HG02642 (cell line): Measurements from ENCODE around the gene MFAP4.
A peak's percentile ranks its signal among the peaks of the same experiment; 100 is the strongest.

Experiments
- ATAC-seq: cut with Tn5 transposase; IDR thresholded peaks from one replicate; pipeline ENCODE4 v1.9.1; 2021; ENCODE audit warnings: mild to moderate bottlenecking; ENCODE audit not compliant: unreplicated experiment, poor library complexity

MFAP4 gene

DNA sequence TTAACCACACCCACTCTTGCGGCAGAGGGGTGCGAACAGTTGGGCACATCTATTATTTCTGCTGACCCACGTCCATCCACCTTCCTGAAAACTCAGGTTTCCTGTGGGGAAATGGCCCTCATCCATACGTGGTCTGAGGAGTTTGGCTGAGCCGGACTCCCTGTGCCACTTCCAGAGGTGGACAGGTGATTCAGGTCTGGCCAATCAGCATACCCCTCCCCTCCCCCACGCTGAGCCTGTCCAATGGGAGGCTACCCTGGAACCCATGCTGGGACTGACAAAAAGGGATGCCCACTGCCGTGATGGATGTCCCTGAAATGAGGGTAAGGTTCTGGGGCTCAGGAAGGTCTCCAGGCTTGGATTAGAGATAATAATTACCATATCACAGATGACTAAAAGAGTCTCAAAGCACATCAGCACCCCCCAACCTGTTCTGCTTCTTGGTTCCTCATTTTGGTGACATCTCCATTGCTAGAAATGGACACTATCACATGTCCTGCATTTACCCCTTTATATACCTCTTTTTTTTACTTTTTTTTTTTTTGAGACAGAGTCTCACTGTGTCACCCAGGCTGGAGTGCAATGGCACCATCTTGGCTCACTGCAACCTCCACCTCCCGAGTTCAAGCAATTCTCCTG is 14.0 kb downstream of the MFAP4 start:
- ATAC-seq: no peak

DNA sequence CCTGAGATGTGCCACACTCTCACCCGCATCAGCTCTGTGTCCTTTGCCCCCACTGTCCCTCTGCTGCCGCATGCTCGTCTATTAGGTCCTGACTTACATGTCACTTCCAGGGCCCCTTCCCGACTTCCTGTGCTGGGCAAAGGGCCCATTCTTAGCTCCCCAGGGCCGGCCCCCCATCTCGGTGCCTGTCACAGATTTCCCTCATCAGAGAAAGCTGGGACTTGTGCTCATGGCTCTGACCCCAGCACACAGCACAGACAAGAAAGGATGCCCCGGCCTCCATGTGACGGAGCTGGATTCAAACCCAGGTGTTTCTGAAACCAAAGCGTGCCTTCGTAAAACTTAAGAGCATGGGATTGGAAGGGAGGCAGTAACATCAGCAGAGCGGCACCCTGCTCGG is 14.6 kb downstream of the MFAP4 start:
- no peak for ATAC-seq

DNA sequence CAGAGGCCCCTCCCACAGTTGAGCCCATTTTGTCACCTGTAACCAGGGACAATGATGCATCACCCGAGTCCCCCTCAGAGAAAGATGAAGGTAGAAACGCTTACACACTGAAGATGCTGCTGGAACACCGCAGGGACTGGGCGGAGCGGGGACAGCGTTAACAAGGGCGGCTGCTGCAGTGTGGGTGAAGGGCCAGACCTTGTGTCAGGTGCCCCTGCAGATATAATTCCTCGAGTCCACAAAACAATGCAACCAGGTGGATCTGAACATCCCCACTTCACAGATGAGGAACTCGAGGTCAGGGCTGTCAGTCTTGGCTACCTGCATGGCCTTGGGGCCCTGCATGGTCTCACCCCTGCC is 15.0 kb downstream of the MFAP4 start:
- no peak for ATAC-seq

DNA sequence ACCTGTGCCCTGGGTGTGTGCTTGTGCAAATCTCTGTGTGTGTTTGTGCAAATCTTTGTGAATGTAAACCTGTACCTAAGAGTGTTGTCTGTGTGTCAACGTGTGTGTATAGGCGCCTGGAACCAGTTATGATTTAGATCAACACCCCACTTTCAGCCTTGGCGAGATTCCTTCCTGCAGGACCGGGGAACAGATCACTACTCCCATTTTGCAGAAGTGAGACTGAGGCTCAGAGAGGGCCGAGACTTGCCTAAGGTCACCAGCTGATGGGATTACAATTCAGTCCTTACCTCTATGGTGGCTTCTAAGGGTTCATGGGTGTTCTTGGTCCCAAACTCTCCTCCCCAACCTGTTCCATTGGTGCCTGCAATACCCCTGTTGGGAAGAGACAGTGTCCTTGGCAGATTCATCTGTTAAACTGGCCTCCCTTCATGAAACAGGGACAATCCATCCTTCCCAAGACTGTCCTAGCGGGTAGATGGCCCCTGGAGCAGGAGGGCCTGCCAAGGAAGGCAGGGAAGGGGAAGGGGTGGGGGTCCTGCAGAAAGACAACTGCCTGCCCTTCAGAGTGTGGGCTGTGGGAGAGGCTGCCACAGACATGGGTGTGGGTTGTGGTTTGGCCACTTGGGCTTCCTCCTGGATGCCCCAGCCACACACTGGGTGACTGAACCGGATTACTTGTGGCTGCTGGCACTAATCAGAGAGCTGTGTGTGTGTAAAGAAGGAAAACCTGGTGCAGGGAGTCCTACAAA is 15.6 kb downstream of the MFAP4 start:
- ATAC-seq: no peak

DNA sequence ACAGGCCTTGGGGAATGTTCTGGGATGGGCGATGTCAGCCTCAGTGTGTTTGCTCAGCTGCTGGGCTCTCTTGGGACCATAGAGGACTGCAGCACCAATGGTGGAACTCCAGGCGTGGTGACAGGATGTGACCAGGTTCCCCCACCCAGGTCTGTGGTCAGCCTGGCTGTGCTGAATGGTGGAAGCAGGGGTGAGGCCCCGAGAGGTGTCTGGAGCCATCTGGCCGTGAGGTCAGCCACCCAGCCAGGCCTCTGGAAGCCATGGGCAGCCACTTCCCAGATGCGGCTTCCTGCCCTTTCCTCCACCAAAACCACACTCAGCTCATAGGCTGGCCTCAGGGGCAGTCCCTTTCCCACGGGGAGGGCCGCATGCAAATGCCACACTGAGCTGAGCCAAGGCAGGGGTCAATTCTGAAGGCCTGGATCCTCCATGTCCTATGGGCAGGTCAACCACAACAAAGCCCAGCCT is 16.5 kb downstream of the MFAP4 start:
- ATAC-seq: peak; percentile 43

DNA sequence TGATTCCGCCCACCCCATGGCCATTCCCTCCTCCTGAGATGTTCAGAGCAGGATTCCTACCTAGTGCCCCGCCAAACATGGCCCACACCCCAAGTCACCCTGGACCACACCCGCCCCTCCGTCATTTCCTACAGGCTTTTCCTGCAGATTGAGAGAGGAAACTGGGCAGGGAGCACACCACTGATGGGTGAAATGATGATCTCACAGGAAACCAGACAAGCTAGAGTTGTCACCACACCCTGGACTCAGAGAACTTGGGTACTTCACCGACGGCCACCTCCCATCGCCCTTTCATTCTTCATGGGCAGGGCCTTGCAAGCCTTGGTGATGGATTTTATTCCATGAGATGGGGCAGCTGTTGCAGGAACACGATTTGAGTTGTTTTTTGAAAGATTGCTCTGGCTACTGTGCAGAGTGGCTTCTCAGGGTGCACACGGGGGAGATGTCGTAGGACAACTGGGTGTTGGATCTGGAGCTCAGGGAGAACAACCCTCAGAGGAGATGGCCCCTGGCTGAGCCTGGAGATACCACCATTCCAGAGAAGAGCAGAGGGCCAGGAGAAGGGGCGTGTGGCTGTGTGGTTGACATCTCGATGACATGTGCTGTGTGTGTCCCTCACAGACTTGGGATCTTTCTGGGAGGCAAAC is 17.0 kb downstream of the MFAP4 start:
- ATAC-seq: no peak

DNA sequence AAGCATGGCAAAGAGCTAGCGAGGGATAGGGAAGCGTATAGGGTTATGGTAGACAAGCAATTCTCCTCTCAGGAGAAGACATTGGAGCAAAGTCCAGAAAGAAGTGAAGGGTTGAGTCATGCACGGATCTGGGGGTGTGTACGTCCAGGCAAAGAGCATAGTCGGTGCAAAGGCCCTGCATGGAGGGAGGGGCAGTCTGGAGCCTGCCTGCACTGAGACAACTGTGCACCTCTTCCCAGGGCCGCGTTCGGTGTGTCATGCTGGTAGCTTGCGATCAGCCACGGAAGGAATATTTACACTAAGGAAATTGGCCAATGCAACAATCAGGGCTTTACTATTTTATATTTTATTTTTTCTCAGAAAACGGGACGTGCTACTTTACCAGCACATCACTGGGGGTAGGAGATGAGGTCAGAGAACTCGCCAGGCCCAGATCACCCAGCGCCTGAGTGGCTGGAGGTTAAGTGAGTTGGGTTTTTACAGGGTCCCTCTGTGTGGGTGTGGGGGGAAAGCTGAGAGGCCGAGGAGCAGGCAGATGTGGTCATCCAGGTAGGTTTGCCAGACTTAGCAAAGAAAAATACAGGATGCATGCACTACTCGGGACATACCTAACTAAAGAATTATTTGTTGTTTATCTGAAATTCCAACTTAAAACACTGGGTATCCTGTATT is 17.7 kb downstream of the MFAP4 start:
- ATAC-seq: no peak

DNA sequence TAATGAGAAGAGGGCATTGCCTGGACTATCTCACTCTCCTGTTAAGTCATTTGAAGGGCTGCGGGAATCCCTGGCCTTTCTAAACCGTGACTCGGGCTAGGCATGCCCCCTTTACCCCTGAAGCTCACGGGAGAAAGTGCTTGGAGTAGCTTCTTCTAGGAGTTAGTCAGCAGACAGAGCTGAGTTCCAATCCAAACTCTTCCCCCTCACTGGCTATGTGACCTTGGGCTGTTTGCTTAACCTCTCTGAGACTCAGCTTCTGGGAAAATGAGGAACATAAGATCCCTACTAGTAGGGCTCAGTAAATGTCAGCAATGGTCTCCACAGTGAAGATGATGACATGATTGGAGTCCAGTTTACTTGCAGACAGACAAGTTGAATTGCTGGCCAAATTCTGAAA is 18.8 kb downstream of the MFAP4 start:
- no peak for ATAC-seq

DNA sequence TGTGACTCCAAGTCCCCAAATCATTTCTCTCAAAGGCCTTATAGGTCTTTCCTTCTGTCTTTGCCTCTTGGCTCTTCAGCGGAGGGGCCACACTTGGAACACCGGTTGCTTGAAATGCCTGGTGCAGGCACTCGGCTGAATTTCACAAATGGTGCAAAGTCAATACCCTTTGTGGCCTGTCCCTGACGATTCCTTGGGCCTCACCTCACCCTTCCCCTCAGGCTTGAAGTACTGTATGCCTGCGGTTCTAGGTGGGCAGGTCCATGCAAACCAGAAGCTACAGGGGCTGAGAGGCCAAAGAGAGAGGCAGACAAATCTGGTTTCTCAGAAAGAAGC is 20.4 kb downstream of the MFAP4 start:
- ATAC-seq: no peak

DNA sequence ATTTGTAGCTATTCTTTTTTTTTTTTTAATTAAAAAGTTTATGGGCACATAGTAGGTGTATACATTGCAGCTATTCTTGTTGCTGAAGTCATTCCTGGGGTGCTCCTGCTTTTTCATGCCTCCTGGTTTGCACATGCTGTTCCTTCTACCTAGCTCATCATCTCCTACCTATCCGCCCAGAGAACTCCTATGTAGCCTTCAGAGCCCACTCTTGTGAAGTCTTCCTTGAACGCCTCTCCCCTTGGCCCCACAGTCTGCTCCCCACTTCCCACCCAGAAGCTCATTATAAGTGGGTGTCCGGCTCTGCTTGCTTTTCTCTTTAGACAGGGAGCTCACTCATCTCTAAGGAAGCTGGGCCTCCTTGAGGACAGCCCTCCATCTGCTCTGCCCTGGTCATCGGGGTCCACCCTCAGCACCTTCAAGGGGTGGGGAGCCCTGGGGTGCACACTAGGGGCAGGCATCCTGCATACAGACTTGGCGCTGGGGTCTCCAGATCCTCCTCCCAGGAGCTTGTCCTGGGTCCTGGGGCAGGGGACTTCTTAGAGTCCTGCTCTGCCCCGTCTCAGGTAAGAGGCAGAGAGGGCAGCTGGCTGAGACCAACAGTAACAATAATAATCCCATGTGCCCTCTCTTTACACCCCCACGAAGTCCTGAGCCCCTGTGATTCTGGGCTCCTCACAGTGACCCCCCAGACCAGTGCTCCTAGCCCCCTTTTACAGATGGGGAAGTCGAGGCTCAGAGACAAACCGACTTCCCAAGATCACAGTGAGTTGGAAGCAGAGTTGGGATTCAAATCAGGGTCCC is 21.0 kb downstream of the MFAP4 start:
- ATAC-seq: no peak

DNA sequence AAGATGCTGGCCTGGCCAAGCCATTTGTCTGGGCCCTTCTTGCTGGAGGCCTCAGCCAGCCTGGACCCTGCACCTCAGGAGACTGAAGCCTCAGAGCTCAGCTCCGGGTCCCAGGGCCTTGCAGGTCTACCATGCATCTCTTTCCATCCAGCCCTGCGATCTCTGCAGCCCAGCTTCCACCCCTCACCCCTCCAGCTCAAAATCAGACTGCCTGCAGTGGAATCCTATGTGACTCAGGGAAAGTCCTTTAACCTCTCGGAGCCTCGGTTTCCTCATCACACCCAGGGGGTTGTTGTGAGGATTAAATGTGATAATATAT is 21.5 kb downstream of the MFAP4 start:
- ATAC-seq: no peak

DNA sequence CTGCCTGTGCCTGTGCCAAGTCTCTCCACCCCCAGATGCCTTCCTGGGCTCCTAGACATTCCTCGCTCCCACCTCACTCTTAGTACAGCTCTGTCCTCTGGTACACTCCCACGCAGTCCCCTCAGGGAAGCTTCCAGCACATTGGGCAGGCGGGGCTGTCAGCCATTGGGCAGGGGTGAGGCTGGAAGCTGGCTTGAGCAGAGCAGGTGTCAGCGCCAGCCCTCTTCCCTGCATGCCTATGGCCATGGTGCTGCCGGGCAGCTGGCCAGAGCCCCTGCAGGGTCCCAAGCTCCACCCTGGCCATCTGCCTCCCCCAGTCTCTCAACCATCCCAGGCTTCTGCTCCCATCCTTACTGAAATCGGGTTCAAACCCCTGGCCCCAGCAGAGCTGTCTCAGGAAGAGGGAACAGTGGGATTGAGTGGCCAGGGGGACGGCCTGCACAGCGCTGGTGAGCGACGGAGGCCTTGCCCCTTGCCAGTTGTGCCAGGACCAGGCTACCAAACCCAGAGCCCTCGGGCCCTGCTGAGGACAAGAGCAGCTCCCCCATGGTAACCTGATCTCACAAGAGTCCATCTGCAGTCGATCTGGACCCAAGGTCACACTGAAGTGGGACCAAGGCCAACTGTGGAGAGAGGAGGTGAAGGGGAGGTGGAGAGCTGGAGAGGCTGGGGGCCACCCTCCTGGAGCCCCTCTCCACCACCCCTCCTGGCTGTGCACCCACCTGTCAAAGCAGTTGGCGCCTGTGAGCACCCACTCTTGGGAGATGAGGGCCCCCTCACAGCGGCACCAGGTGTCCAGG is 22.1 kb downstream of the MFAP4 start:
- ATAC-seq: no peak

DNA sequence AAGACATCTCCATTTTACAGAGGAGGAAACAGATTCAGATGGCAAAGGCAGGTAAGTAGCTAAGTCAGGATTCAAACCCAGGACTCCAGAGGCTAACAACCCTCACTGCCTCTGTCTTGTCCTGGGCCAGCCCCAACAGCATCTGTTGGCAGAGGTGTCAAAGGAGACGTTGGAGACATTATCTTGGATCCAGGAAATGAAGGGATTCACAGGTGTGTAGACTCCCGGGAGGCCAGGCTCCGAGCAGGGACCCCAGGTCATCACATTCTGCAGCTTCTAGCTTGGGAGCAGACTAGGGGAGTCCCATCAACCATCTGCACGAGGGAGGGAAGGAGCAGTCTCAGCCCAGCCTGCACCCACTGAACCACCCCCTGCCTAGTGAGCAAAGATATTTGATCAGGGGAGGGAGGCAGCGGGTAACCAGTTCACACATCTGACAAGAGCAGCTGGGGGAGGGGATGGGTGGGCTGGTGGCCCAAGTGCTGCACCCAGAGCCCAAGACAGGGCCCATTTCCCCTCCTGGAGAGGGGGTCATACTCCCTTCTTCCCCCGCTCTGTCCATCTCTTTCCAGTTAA is 23.4 kb downstream of the MFAP4 start:
- ATAC-seq: no peak

DNA sequence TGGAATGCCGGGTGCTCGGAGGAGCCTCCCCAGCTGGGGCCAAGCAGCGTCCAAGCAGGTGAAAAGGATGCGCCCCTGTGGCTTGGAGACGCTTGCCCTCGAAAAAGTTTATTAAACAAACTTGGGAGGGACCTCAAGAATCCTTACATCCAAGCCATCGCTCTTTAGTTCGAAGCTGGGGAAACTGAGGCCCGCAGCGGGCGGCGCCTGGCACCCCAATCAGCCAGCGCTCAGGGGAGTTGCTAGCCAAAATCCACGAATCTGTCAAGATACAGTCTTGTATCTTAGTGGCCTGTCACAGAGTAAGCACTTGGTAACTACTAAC is 23.9 kb downstream of the MFAP4 start:
- ATAC-seq: no peak

DNA sequence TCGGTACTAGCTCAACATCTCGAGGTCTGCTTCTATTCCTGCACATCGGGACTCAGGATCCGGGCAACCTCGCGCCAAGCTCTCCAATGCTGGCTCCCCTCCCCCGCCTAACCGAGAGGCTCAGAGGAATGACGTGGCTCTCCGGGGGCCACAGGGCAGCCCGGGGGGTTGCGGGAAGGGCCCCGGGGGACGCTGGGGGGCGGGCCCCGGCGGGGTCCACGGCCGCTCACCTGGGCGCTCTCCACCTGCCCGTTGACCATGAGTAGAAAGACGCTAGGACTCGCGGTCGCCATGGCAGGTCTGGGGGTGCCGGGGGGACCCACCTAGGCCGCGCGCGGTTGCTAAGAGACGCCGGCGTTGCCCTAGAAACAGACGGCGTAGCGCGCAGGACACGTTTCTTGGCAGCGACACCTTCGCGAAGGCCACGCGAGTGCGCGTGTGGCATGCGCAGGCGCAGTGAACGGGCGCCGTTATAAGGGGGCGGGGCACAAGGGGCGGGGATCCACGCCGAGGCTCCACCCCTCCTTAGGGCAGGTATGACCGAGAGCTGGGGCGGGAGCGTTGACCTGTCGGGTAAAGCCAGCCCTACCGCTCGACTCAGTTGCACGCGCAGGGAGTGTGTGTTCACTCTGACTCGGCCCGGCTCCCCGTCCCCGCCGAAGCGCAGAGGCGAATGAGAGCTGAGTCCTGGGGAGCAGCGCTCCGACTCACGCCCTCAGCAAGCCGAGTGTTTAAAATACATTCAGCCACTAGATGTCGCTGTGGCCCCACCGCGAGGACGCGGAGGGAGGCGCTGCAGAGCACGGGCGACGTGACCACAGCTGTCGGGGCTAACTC is 24.5 kb downstream of the MFAP4 start, which contains the start of gene B9D1:
Gene B9D1 (minus strand): TSS at position 447 of the 837 bp plus-strand sequence. CDS start 154 bp downstream, at position 293.
- peak; percentile 85 for ATAC-seq

DNA sequence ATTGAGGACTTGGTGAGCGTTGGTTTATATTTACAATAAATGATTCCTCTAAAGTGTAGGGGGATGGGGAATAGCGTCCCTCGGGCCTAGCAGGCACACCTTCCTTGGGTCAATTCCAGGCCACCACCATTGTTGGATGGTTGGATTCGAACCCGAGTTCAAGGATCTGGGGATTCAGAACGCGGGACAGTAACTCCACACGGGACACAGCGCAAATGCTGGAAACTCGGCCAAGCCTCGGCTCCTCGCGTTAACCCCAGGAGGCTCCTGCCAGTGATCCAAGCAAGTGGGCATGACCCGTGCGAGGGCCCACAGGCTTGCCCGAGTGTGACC is 25.1 kb downstream of the MFAP4 start:
- no peak for ATAC-seq

DNA sequence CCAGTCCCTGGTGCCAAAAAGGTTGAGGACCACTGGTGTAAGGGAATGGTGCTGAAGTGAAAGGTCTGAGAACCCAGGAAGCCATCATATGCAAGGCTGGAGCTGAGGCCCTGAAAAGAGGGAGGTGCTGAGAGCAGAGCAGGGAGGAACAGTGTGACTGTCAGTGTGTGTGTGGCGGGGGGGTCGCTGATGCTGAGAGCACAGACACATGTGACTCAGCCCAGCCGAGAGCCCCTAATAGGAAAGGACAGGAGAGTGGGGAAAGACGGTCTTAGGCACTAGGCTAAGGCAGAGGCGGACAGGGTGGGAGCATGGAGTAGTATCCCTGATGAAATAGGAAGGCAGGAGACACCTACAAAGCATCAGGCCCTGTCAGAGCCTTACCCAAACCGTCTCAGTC is 25.7 kb downstream of the MFAP4 start:
- no peak for ATAC-seq

DNA sequence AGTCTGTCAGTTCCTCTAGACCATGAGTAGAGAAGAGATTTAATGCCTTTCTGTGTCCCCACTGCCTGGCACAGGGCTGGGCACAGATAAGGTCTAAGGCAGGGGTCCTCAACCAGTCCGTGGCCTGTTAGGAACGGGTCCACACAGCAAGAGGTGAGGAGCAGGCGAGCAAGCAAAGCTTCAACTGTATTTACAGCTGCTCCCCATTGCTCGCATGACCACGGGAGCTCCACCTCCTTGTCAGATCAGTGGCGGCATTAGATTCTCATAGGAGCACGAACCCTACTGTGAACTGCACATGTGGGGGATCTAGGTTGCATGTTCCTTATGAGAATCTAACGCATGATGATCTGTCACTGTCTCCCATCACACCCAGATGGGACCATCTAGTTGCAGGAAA is 26.2 kb downstream of the MFAP4 start:
- no peak for ATAC-seq

DNA sequence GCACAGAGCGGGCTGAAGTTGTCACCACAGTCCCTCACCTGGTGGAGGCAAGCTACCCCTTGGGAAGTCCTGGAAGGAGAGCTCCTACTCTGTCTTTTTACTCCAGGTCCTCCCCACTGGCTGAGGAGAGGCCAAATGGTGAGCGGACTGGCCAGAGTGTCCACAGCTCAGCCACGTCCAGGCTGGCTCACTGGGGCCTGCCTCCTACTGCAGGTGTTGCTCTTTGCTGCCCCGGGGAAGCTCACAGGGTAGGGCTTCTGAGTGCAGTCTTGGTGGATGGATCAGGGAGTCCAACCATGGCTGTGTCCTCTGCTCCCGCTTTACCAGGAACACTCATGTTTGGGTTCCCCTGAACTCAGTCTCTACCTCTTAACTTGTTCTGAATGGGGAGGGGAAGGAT is 27.1 kb downstream of the MFAP4 start:
- ATAC-seq: no peak
